SU-DHL-6 (cell line): Measurements from ENCODE around the gene TANGO2.

Source experiments
- H2AFZ ChIP-seq: fragments of 200-600 bp; sonication (generic); 2 replicates; pipeline ENCODE4 v1.6.1; 2014; ENCODE audit warnings: low read depth, mild to moderate bottlenecking, moderate library complexity, mixed read lengths, antibody characterized with exemption, low read length; ENCODE audit not compliant: severe bottlenecking
- H3F3A ChIP-seq: fragments of 200-600 bp; shearing (Covaris generic); 2 replicates; pipeline ENCODE4 v1.6.0; 2016; ENCODE audit warnings: antibody characterized with exemption, mild to moderate bottlenecking; ENCODE audit not compliant: insufficient read depth
- H3K27ac ChIP-seq: fragments of 200-600 bp; sonication (generic); 2 replicates; pipeline ENCODE4 v1.5.1; 2016; ENCODE audit warnings: low read depth, mild to moderate bottlenecking, low read length, moderate library complexity, mixed read lengths
- H3K27me3 ChIP-seq: fragments of 200-600 bp; sonication (generic), shearing (Covaris generic); 2 replicates; pipeline ENCODE4 v1.6.0; 2014; ENCODE audit warnings: mild to moderate bottlenecking, low read length
- H3K36me3 ChIP-seq: fragments of 200-600 bp; sonication (generic); 2 replicates; pipeline ENCODE4 v1.6.1; 2014; ENCODE audit warnings: mild to moderate bottlenecking, low read length, mixed read lengths
- H3K4me2 ChIP-seq: fragments of 300-600, 200-600 bp; shearing (Covaris generic), sonication (generic); 2 replicates; pipeline ENCODE4 v1.6.0; 2014; ENCODE audit warnings: low read length, low read depth, mild to moderate bottlenecking; ENCODE audit not compliant: poor library complexity, severe bottlenecking
- H3K4me3 ChIP-seq: fragments of 200-600 bp; sonication (generic); 2 replicates; pipeline ENCODE4 v1.5.1; 2014; ENCODE audit warnings: antibody characterized with exemption, low read length, mild to moderate bottlenecking, mixed read lengths; ENCODE audit not compliant: insufficient read depth, poor library complexity, severe bottlenecking
- H3K79me2 ChIP-seq: fragments of 200-600 bp; sonication (generic); 2 replicates; pipeline ENCODE4 v1.6.1; 2014; ENCODE audit warnings: mild to moderate bottlenecking, low read length, moderate library complexity; ENCODE audit not compliant: insufficient read depth
- H3K9ac ChIP-seq: fragments of 200-600 bp; sonication (generic); 2 replicates; pipeline ENCODE4 v1.7.0; 2014; ENCODE audit warnings: mild to moderate bottlenecking, low read length
- H3K9me2 ChIP-seq: fragments of 200-600 bp; sonication (generic); replicated peaks from 2 replicates; pipeline ENCODE4 v1.6.1; 2014; ENCODE audit warnings: low read length; ENCODE audit not compliant: insufficient read depth
- H3K9me3 ChIP-seq: fragments of 200-600 bp; sonication (generic); 2 replicates; pipeline ENCODE4 v1.6.1; 2014; ENCODE audit warnings: low read length, mixed read lengths; ENCODE audit not compliant: insufficient read depth
- H4K20me1 ChIP-seq: fragments of 200-600 bp; sonication (generic); 2 replicates; pipeline ENCODE4 v1.6.1; 2014; ENCODE audit warnings: low read depth, mild to moderate bottlenecking, antibody characterized with exemption, low read length, moderate library complexity, mixed read lengths
- CTCF ChIP-seq: fragments of 200-600 bp; sonication (generic); IDR thresholded peaks from one replicate; pipeline ENCODE4 v1.5.1; 2017; ENCODE audit warnings: antibody characterized with exemption, mild to moderate bottlenecking, low read length, moderate library complexity; ENCODE audit not compliant: insufficient read depth, poor library complexity, severe bottlenecking
- EZH2phosphoT487 ChIP-seq: fragments of 200-600 bp; sonication (generic), shearing (Covaris generic); conservative IDR thresholded peaks from 2 replicates; pipeline ENCODE4 v1.6.1; 2018; ENCODE audit warnings: mild to moderate bottlenecking, antibody characterized with exemption, low read length, moderate library complexity, mixed read lengths

Gene TANGO2

GRCh38 chr22:19984851-19985811 is 35.8 kb upstream of the TANGO2 start:
- no peak overlapping the region for H3K4me2 ChIP-seq
- no peak overlapping the region for H3K27ac ChIP-seq
- H3K9me2 ChIP-seq, result no peaks in the 10 kb centered on the region
- H3K36me3 ChIP-seq, result no peaks in the 10 kb centered on the region
- no peaks in the 10 kb centered on the region for H4K20me1 ChIP-seq
- no peaks in the 10 kb centered on the region for H3K9me3 ChIP-seq
- H3K9ac ChIP-seq, result no peak overlapping the region
- H3K4me3 ChIP-seq, result no peak overlapping the region
- TF ChIP-seq CTCF (no peak), EZH2phosphoT487 (no peak)
- H3F3A ChIP-seq, result no peaks in the 10 kb centered on the region
- no peaks in the 10 kb centered on the region for H3K79me2 ChIP-seq
- H3K27me3 ChIP-seq, result no peaks in the 10 kb centered on the region
- no peak overlapping the region for H2AFZ ChIP-seq

GRCh38 chr22:19986011-19986409 is 34.9 kb upstream of the TANGO2 start:
- Histone ChIP-seq H3K9me2 (no peaks in the 10 kb centered on the region), H2AFZ (no peak overlapping the region), H3K4me3 (no peak overlapping the region), H3F3A (no peaks in the 10 kb centered on the region), H3K4me2 (no peak overlapping the region), H3K9ac (no peak overlapping the region), H3K27ac (no peak overlapping the region), H4K20me1 (no peaks in the 10 kb centered on the region), H3K36me3 (no peaks in the 10 kb centered on the region), H3K9me3 (no peaks in the 10 kb centered on the region), H3K27me3 (no peaks in the 10 kb centered on the region), H3K79me2 (no peaks in the 10 kb centered on the region)
- TF ChIP-seq EZH2phosphoT487 (no peak), CTCF (no peak)

- Histone ChIP-seq H3K27me3 (no peaks in the 10 kb centered on the region), H3K9me3 (no peaks in the 10 kb centered on the region), H3K4me2 (peak overlapping the region; percentile 37), H3K9me2 (no peaks in the 10 kb centered on the region), H4K20me1 (no peaks in the 10 kb centered on the region), H3K9ac (no peak overlapping the region), H3K79me2 (no peaks in the 10 kb centered on the region), H3K27ac (no peak overlapping the region), H3K4me3 (peak overlapping the region; percentile 46), H3K36me3 (no peaks in the 10 kb centered on the region), H3F3A (no peaks in the 10 kb centered on the region), H2AFZ (no peak overlapping the region)
- TF ChIP-seq CTCF, result no peak
- no peak for TF ChIP-seq EZH2phosphoT487
These were observed 34.2 kb upstream of the TANGO2 start for GRCh38 chr22:19986410-19987341.
